H1 (cell line): ENCODE data around the gene CCDC9B. TPM values are rescaled to one million over a fixed set of nuclear protein-coding genes. Genes with fewer than 3 reads are reported as not detected.

Experiments used
- CTCF ChIA-PET: fragments of 300-600 bp; sonication (Branson Sonifier 250); formaldehyde crosslinking; loops from one replicate; lab custom pipeline; 2021; ENCODE audit not compliant: partially characterized antibody; lab: Charles Lee
- POLR2A ChIA-PET: fragments of 300-600 bp; sonication (Branson Sonifier 250); formaldehyde crosslinking; loops from one replicate; lab custom pipeline; 2021; ENCODE audit warnings: inconsistent platforms; ENCODE audit not compliant: partially characterized antibody; lab: Charles Lee
- DNase-seq, 2 experiments: peaks; one replicate each; pipeline versions ENCODE4 v3.0.0 to v3.0.0-alpha.2; 2010 to 2022; ENCODE audit warnings: low spot score in 2 of 2, low read depth in 1 of 2, mixed read lengths in 1 of 2
- FAIRE-seq: peaks from 2 replicates; lab custom pipeline; 2011; peaks lifted over from hg19 to GRCh38; lab: Jason Lieb, UNC
- H2AFZ ChIP-seq: 2 replicates; pipeline ENCODE4 v1.8.1; 2012; ENCODE audit warnings: low read length, inconsistent platforms
- H2AK5ac ChIP-seq: 2 replicates; pipeline ENCODE4 v1.6.1; 2013; ENCODE audit warnings: low read depth, low read length
- H2BK120ac ChIP-seq: replicated peaks from 2 replicates; pipeline ENCODE3; 2013; ENCODE audit warnings: low read depth, low read length, inconsistent platforms
- H2BK12ac ChIP-seq: 2 replicates; pipeline ENCODE4 v1.6.1; 2013; ENCODE audit warnings: low read depth, low read length
- H2BK15ac ChIP-seq: 2 replicates; pipeline ENCODE4 v1.6.1; 2013; ENCODE audit warnings: low read length
- H2BK20ac ChIP-seq: 2 replicates; pipeline ENCODE4 v1.6.1; 2013; ENCODE audit warnings: low read length
- H2BK5ac ChIP-seq: 2 replicates; pipeline ENCODE4 v1.6.1; 2013; ENCODE audit warnings: low read depth, low read length
- H3K14ac ChIP-seq: 2 replicates; pipeline ENCODE4 v1.6.1; 2013; ENCODE audit warnings: inconsistent platforms; ENCODE audit not compliant: insufficient read length
- H3K18ac ChIP-seq: 2 replicates; pipeline ENCODE4 v1.6.1; 2013; ENCODE audit warnings: low read length; ENCODE audit errors: extremely low read depth
- H3K23ac ChIP-seq: 2 replicates; pipeline ENCODE4 v1.6.1; 2013; ENCODE audit warnings: inconsistent platforms; ENCODE audit not compliant: insufficient read length
- H3K23me2 ChIP-seq: 2 replicates; pipeline ENCODE4 v1.6.1; 2013; ENCODE audit warnings: low read depth, low read length
- H3K27ac ChIP-seq: 2 replicates; pipeline ENCODE4 v1.6.1; 2011; ENCODE audit warnings: low read depth, low read length, inconsistent platforms
- H3K27me3 ChIP-seq, 4 experiments: replicated peaks in 1 of 4; 1 replicate in 1 of 4; 2 replicates in 3 of 4; pipeline versions ENCODE4 v1.6.1 to v1.8.1; 2011 to 2013; ENCODE audit warnings: low read length in 3 of 4, mild to moderate bottlenecking in 3 of 4, inconsistent platforms in 2 of 4, mixed read lengths in 2 of 4, moderate library complexity in 1 of 4; ENCODE audit not compliant: control insufficient read depth in 3 of 4, insufficient read depth in 3 of 4; ENCODE audit errors: extremely low read depth in 1 of 4
- H3K36me3 ChIP-seq, 4 experiments: 2 replicates each; pipeline versions ENCODE4 v1.6.1 to v1.8.1; 2011 to 2013; ENCODE audit warnings: mild to moderate bottlenecking in 4 of 4, low read length in 3 of 4, moderate library complexity in 2 of 4, control low read depth in 1 of 4, inconsistent platforms in 1 of 4; ENCODE audit not compliant: insufficient read depth in 4 of 4, control insufficient read depth in 2 of 4
- H3K4ac ChIP-seq: replicated peaks from 2 replicates; pipeline ENCODE3; 2013; ENCODE audit warnings: low read length, low read depth, mixed read lengths, inconsistent platforms; ENCODE audit not compliant: insufficient read length
- H3K4me1 ChIP-seq, 4 experiments: replicated peaks in 1 of 4; 1 replicate in 1 of 4; 2 replicates in 3 of 4; pipeline versions ENCODE4 v1.6.1 to v1.8.1; 2011 to 2013; ENCODE audit warnings: low read length in 3 of 4, inconsistent platforms in 2 of 4, mixed read lengths in 1 of 4; ENCODE audit not compliant: insufficient read depth in 4 of 4, control insufficient read depth in 3 of 4
- H3K4me2 ChIP-seq, 2 experiments: 2 replicates each; pipeline versions ENCODE4 v1.6.1 to v1.8.1; 2011 to 2013; ENCODE audit warnings: low read depth in 2 of 2, low read length in 2 of 2, control low read depth in 1 of 2, inconsistent platforms in 1 of 2, mild to moderate bottlenecking in 1 of 2; ENCODE audit not compliant: insufficient read depth in 1 of 2
- H3K4me3 ChIP-seq, 4 experiments: fragments of 200-600, 300-600 bp in 1 of 4; sonication (generic), shearing (Covaris generic), sonication (Bioruptor Twin) in 1 of 4; 2 replicates each; pipeline versions ENCODE4 v1.5.1 to v1.8.1; 2011 to 2016; ENCODE audit warnings: low read length in 4 of 4, low read depth in 3 of 4, control low read depth in 2 of 4, inconsistent platforms in 2 of 4, mild to moderate bottlenecking in 2 of 4, mixed read lengths in 1 of 4, moderate library complexity in 1 of 4; ENCODE audit not compliant: insufficient read depth in 2 of 4; ENCODE audit errors: extremely low read depth in 1 of 4
- H3K56ac ChIP-seq: replicated peaks from 2 replicates; pipeline ENCODE3; 2013; ENCODE audit warnings: low read depth, mild to moderate bottlenecking, mixed read lengths, low read length, inconsistent platforms; ENCODE audit not compliant: insufficient read length
- H3K79me1 ChIP-seq: 2 replicates; pipeline ENCODE4 v1.6.1; 2013; ENCODE audit warnings: low read depth, low read length, control low read depth
- H3K79me2 ChIP-seq, 2 experiments: 2 replicates each; pipeline versions ENCODE4 v1.6.1 to v1.8.1; 2012 to 2013; ENCODE audit warnings: low read length in 2 of 2, mild to moderate bottlenecking in 2 of 2, inconsistent platforms in 1 of 2; ENCODE audit not compliant: insufficient read depth in 2 of 2, control insufficient read depth in 1 of 2
- H3K9ac ChIP-seq, 4 experiments: replicated peaks in 1 of 4; 1 replicate in 1 of 4; 2 replicates in 3 of 4; pipeline versions ENCODE4 v1.6.1 to v1.8.1; 2011 to 2013; ENCODE audit warnings: low read depth in 3 of 4, low read length in 3 of 4, control low read depth in 2 of 4, mild to moderate bottlenecking in 2 of 4, moderate library complexity in 2 of 4, inconsistent platforms in 1 of 4; ENCODE audit errors: extremely low read depth in 1 of 4
- H3K9me3 ChIP-seq, 2 experiments: 2 replicates each; pipeline versions ENCODE4 v1.6.1 to v1.8.1; 2012 to 2013; ENCODE audit warnings: mild to moderate bottlenecking in 2 of 2, moderate library complexity in 2 of 2, control low read depth in 1 of 2, inconsistent platforms in 1 of 2, low read depth in 1 of 2, low read length in 1 of 2, mixed read lengths in 1 of 2; ENCODE audit not compliant: insufficient read depth in 2 of 2
- H4K20me1 ChIP-seq, 2 experiments: replicated peaks in 1 of 2; 2 replicates each; pipeline versions ENCODE3 to v1.8.1; 2011 to 2013; ENCODE audit warnings: inconsistent platforms in 2 of 2, low read length in 2 of 2, mild to moderate bottlenecking in 1 of 2; ENCODE audit not compliant: insufficient read depth in 2 of 2, control insufficient read depth in 1 of 2
- H4K5ac ChIP-seq: 2 replicates; pipeline ENCODE4 v1.6.1; 2013; ENCODE audit warnings: low read length, low read depth, mixed read lengths, inconsistent platforms; ENCODE audit not compliant: insufficient read length
- H4K8ac ChIP-seq: 2 replicates; pipeline ENCODE4 v1.8.0; 2013; ENCODE audit warnings: mild to moderate bottlenecking, moderate library complexity, low read length, inconsistent platforms; ENCODE audit not compliant: insufficient read depth; ENCODE audit errors: extremely low read depth
- H4K91ac ChIP-seq: replicated peaks from 2 replicates; pipeline ENCODE3; 2013; ENCODE audit warnings: low read length, mixed read lengths, inconsistent platforms; ENCODE audit not compliant: insufficient read length
- EZH2 ChIP-seq: fragments of 200-600 bp; sonication (generic); IDR thresholded peaks from 2 replicates; pipeline ENCODE4 v1.7.1; 2012; ENCODE audit warnings: low read depth, mild to moderate bottlenecking, moderate library complexity, low read length, inconsistent platforms; ENCODE audit not compliant: severe bottlenecking
- JUN ChIP-seq: IDR thresholded peaks from 2 replicates; pipeline ENCODE4 v1.6.1; 2011; ENCODE audit warnings: low read depth, mild to moderate bottlenecking, improper control_type of control experiment, low read length
- KDM1A ChIP-seq: fragments of 200-600, 300-600 bp; sonication (generic); IDR thresholded peaks from 2 replicates; pipeline ENCODE4 v1.7.1; 2016; ENCODE audit warnings: mild to moderate bottlenecking, low read length, borderline replicate concordance
- POLR2A ChIP-seq, 2 experiments: IDR thresholded peaks; 1 replicate in 1 of 2; 2 replicates in 1 of 2; pipeline ENCODE4 v1.6.1; 2011; ENCODE audit warnings: low read depth in 2 of 2, low read length in 2 of 2, mild to moderate bottlenecking in 2 of 2; ENCODE audit errors: control extremely low read depth in 1 of 2
- RFX5 ChIP-seq: IDR thresholded peaks from 2 replicates; pipeline ENCODE4 v1.6.1; 2011; ENCODE audit warnings: low read depth, low read length, improper control_type of control experiment, borderline replicate concordance
- RNF2 ChIP-seq: fragments of 200-900, 300-1000 bp; sonication (generic); IDR thresholded peaks from 2 replicates; pipeline ENCODE4 v1.7.1; 2016; ENCODE audit warnings: borderline replicate concordance, low read depth, mild to moderate bottlenecking, antibody characterized with exemption, low read length; ENCODE audit not compliant: poor library complexity, severe bottlenecking; ENCODE audit errors: missing control alignments
- SIX5 ChIP-seq: IDR thresholded peaks from 2 replicates; pipeline ENCODE4 v1.6.1; 2011; ENCODE audit warnings: mild to moderate bottlenecking, low read depth, low read length
- SP4 ChIP-seq: IDR thresholded peaks from 2 replicates; pipeline ENCODE4 v1.6.1; 2012; ENCODE audit warnings: low read length, inconsistent platforms
- WGBS, 2 experiments: shearing (Covaris generic) in 1 of 2; methylation state at CpG; one replicate each; pipeline versions ENCODE4 v1.1.6 to v1.1.7; 2013 to 2015; ENCODE audit warnings: low lambda C conversion rate in 2 of 2, mixed read lengths in 2 of 2, inconsistent platforms in 1 of 2, low coverage in 1 of 2, missing lambda C conversion rate in 1 of 2; ENCODE audit not compliant: insufficient replicate concordance in 2 of 2, insufficient coverage in 1 of 2, insufficient read length in 1 of 2; ENCODE audit errors: extremely low coverage in 1 of 2, missing lambda C conversion rate in 1 of 2; 5-methylcytosine and 5-hydroxymethylcytosine counted together
- polyA plus RNA-seq, 7 experiments: library from polyadenylated mRNA; depleted of rRNA in 3 of 7; stranded (reverse) in 5 of 7; unstranded in 2 of 7; fragments of >200 nt in 5 of 7; fragments of 200-250 nt in 2 of 7; gene quantifications; 1 replicate in 5 of 7; 2 replicates in 1 of 7; 4 replicates in 1 of 7; pipeline versions ENCODE4 v1.2.1 to v1.2.3, GENCODE V29; 2011 to 2013; ENCODE audit warnings: missing spikeins in 2 of 7, mixed read lengths in 2 of 7
- total RNA-seq: library from RNA; stranded (reverse); fragmentation: NEBNext Ultra II Directional; extraction: Animal tissue kit (Norgen Biotek cat#: 25700); gene quantifications from 2 replicates; pipeline ENCODE4 v1.2.1, GENCODE V29; 2021

The CCDC9B gene
- total and polyA plus RNA-seq, 2 of the 8 experiments (the other 6 are each of a cell fraction or from before 2014, with no cell fraction given), result 0.45 to 0.78 TPM

- Histone ChIP-seq H3K27me3 (peaks cover 5 to 27% (median 23%) of the 10 kb centered on the region in 4 experiments), H3K23ac (no peak overlapping the region), H4K5ac (no peak overlapping the region), H3K14ac (no peak overlapping the region), H3K4ac (peak overlapping the region; percentile 49), H2BK15ac (peak overlapping the region; percentile 88; the same call in 1 of the 2 replicates), H4K91ac (peak overlapping the region; percentile 62), H3K4me3 (no peak overlapping the region), H3K23me2 (peaks cover 1% of the 10 kb centered on the region), H3K9me3 (peaks cover 0 to 8% of the 10 kb centered on the region in 2 experiments; a peak in 1 of 4 replicates), H3K56ac (no peak overlapping the region), H3K9ac (no peak overlapping the region), H4K8ac (peak overlapping the region; percentile 91; the same call in 1 of the 2 replicates), H3K36me3 (no peaks in the 10 kb centered on the region), H2BK12ac (peak overlapping the region; percentile 92; the same call in 1 of the 2 replicates), H3K79me2 (no peaks in the 10 kb centered on the region), H3K27ac (no peak overlapping the region), H2AK5ac (no peak overlapping the region), H3K4me2 (no peak overlapping the region), H2AFZ (no peak overlapping the region), H2BK20ac (no peak overlapping the region), H3K4me1 (peaks cover 3 to 6% (median 4%) of the 10 kb centered on the region in 4 experiments; a peak in 4 of 7 replicates), H4K20me1 (peaks cover 0 to 1% of the 10 kb centered on the region in 2 experiments), H3K79me1 (no peaks in the 10 kb centered on the region), H2BK5ac (no peak overlapping the region), H3K18ac (peak overlapping the region; percentile 60; the same call in 1 of the 2 replicates), H2BK120ac (no peak overlapping the region)
- no peak for FAIRE-seq
- TF ChIP-seq SP4, result no peak
- no peak for TF ChIP-seq KDM1A
- no peak for TF ChIP-seq SIX5
- no peak for TF ChIP-seq JUN
- no peak for TF ChIP-seq EZH2
- TF ChIP-seq RFX5, result no peak
- no peak for TF ChIP-seq POLR2A (IDR thresholded peaks at IDR 0.05; ENCODE audit: control extremely low read depth in 1 of 2, low read depth in 2 of 2, low read length in 2 of 2)
- TF ChIP-seq RNF2, result peak; percentile 36
- POLR2A ChIA-PET, result interaction anchor here (0.7 to 4.1 kb wide), 10 partner anchors 11 to 67 kb away, joined by 3 to 24 read pairs (median 4); partner anchors contain the start of gene KNSTRN
- no peak for DNase-seq
- CTCF ChIA-PET, result interaction anchor here (0.8 to 13.4 kb wide), 30 partner anchors 9 to 137 kb away, joined by 3 to 452 read pairs (median 5); partner anchors contain the start of genes CCDC9B, DISP2, IVD and KNSTRN
- 96% methylated on average over 24 of the region's 24 CpGs; no CpG with 5 or more reads in 1 of the 2 experiments for WGBS, 2 experiments
Observed at GRCh38 chr15:40368719-40369473, 28.2 kb upstream of the CCDC9B start.
